SU-DHL-6 (cell line): Measurements from ENCODE around the gene TMEM178B.

Experiments used
- H2AFZ ChIP-seq: fragments of 200-600 bp; sonication (generic); 2 replicates; pipeline ENCODE4 v1.6.1; 2014; ENCODE audit warnings: low read depth, mild to moderate bottlenecking, moderate library complexity, mixed read lengths, antibody characterized with exemption, low read length; ENCODE audit not compliant: severe bottlenecking
- H3F3A ChIP-seq: fragments of 200-600 bp; shearing (Covaris generic); 2 replicates; pipeline ENCODE4 v1.6.0; 2016; ENCODE audit warnings: antibody characterized with exemption, mild to moderate bottlenecking; ENCODE audit not compliant: insufficient read depth
- H3K27ac ChIP-seq: fragments of 200-600 bp; sonication (generic); 2 replicates; pipeline ENCODE4 v1.5.1; 2016; ENCODE audit warnings: low read depth, mild to moderate bottlenecking, low read length, moderate library complexity, mixed read lengths
- H3K27me3 ChIP-seq: fragments of 200-600 bp; sonication (generic), shearing (Covaris generic); 2 replicates; pipeline ENCODE4 v1.6.0; 2014; ENCODE audit warnings: mild to moderate bottlenecking, low read length
- H3K36me3 ChIP-seq: fragments of 200-600 bp; sonication (generic); 2 replicates; pipeline ENCODE4 v1.6.1; 2014; ENCODE audit warnings: mild to moderate bottlenecking, low read length, mixed read lengths
- H3K4me2 ChIP-seq: fragments of 300-600, 200-600 bp; shearing (Covaris generic), sonication (generic); 2 replicates; pipeline ENCODE4 v1.6.0; 2014; ENCODE audit warnings: low read length, low read depth, mild to moderate bottlenecking; ENCODE audit not compliant: poor library complexity, severe bottlenecking
- H3K4me3 ChIP-seq: fragments of 200-600 bp; sonication (generic); 2 replicates; pipeline ENCODE4 v1.5.1; 2014; ENCODE audit warnings: antibody characterized with exemption, low read length, mild to moderate bottlenecking, mixed read lengths; ENCODE audit not compliant: insufficient read depth, poor library complexity, severe bottlenecking
- H3K79me2 ChIP-seq: fragments of 200-600 bp; sonication (generic); 2 replicates; pipeline ENCODE4 v1.6.1; 2014; ENCODE audit warnings: mild to moderate bottlenecking, low read length, moderate library complexity; ENCODE audit not compliant: insufficient read depth
- H3K9ac ChIP-seq: fragments of 200-600 bp; sonication (generic); 2 replicates; pipeline ENCODE4 v1.7.0; 2014; ENCODE audit warnings: mild to moderate bottlenecking, low read length
- H3K9me2 ChIP-seq: fragments of 200-600 bp; sonication (generic); replicated peaks from 2 replicates; pipeline ENCODE4 v1.6.1; 2014; ENCODE audit warnings: low read length; ENCODE audit not compliant: insufficient read depth
- H3K9me3 ChIP-seq: fragments of 200-600 bp; sonication (generic); 2 replicates; pipeline ENCODE4 v1.6.1; 2014; ENCODE audit warnings: low read length, mixed read lengths; ENCODE audit not compliant: insufficient read depth
- H4K20me1 ChIP-seq: fragments of 200-600 bp; sonication (generic); 2 replicates; pipeline ENCODE4 v1.6.1; 2014; ENCODE audit warnings: low read depth, mild to moderate bottlenecking, antibody characterized with exemption, low read length, moderate library complexity, mixed read lengths
- CTCF ChIP-seq: fragments of 200-600 bp; sonication (generic); IDR thresholded peaks from one replicate; pipeline ENCODE4 v1.5.1; 2017; ENCODE audit warnings: antibody characterized with exemption, mild to moderate bottlenecking, low read length, moderate library complexity; ENCODE audit not compliant: insufficient read depth, poor library complexity, severe bottlenecking
- EZH2phosphoT487 ChIP-seq: fragments of 200-600 bp; sonication (generic), shearing (Covaris generic); conservative IDR thresholded peaks from 2 replicates; pipeline ENCODE4 v1.6.1; 2018; ENCODE audit warnings: mild to moderate bottlenecking, antibody characterized with exemption, low read length, moderate library complexity, mixed read lengths

TMEM178B gene

GRCh38 chr7:141238596-141239243 is 164.9 kb downstream of the TMEM178B start:
- Histone ChIP-seq H3K9me3 (no peaks in the 10 kb centered on the region), H3K27ac (no peak overlapping the region), H3K36me3 (no peaks in the 10 kb centered on the region), H3K4me2 (no peak overlapping the region), H3K4me3 (no peak overlapping the region), H3F3A (no peaks in the 10 kb centered on the region), H3K79me2 (no peaks in the 10 kb centered on the region), H4K20me1 (no peaks in the 10 kb centered on the region), H3K9me2 (no peaks in the 10 kb centered on the region), H3K9ac (no peak overlapping the region), H3K27me3 (no peaks in the 10 kb centered on the region), H2AFZ (no peak overlapping the region)
- TF ChIP-seq CTCF (no peak), EZH2phosphoT487 (no peak)

- no peaks in the 10 kb centered on the region for H3K79me2 ChIP-seq
- H3K36me3 ChIP-seq, result no peaks in the 10 kb centered on the region
- H3K9ac ChIP-seq, result no peak overlapping the region
- TF ChIP-seq EZH2phosphoT487 (no peak), CTCF (no peak)
- H2AFZ ChIP-seq, result no peak overlapping the region
- H3K4me2 ChIP-seq, result no peak overlapping the region
- no peaks in the 10 kb centered on the region for H4K20me1 ChIP-seq
- H3K9me3 ChIP-seq, result no peaks in the 10 kb centered on the region
- no peaks in the 10 kb centered on the region for H3K9me2 ChIP-seq
- no peak overlapping the region for H3K4me3 ChIP-seq
- no peaks in the 10 kb centered on the region for H3K27me3 ChIP-seq
- no peaks in the 10 kb centered on the region for H3F3A ChIP-seq
- no peak overlapping the region for H3K27ac ChIP-seq
These were observed 165.8 kb downstream of the TMEM178B start for GRCh38 chr7:141239661-141240060.

- Histone ChIP-seq H3K79me2 (no peaks in the 10 kb centered on the region), H3F3A (no peaks in the 10 kb centered on the region), H3K4me3 (no peak overlapping the region), H3K36me3 (no peaks in the 10 kb centered on the region), H3K9me3 (no peaks in the 10 kb centered on the region), H3K27ac (no peak overlapping the region), H3K9me2 (no peaks in the 10 kb centered on the region), H2AFZ (no peak overlapping the region), H3K9ac (no peak overlapping the region), H3K4me2 (no peak overlapping the region), H3K27me3 (no peaks in the 10 kb centered on the region), H4K20me1 (no peaks in the 10 kb centered on the region)
- TF ChIP-seq CTCF, result no peak
These were observed 168.7 kb downstream of the TMEM178B start for GRCh38 chr7:141242568-141242967.
